ENCODE measurements around the gene UBE2I. TPM values are rescaled to one million over a fixed set of nuclear protein-coding genes. Genes with fewer than 3 reads are reported as not detected.

UBE2I gene
- total RNA-seq, 1 donor from 2014 or later: 170 TPM

- Mint-ChIP-seq H3K9me3 (no peaks in the 10 kb centered on the region), H3K27ac (no peak overlapping the region), H3K4me3 (no peak overlapping the region), H3K36me3 (no peaks in the 10 kb centered on the region), H3K27me3 (peaks cover 30% of the 10 kb centered on the region), H3K4me1 (ENCODE audit: unreplicated experiment) (peaks cover 10% of the 10 kb centered on the region)
- no peak for DNase-seq (ENCODE audit: extremely low spot score, unreplicated experiment)
- TF ChIP-seq CTCF (conservative IDR thresholded peaks at IDR 0.05): no peak
Observed at GRCh38 chr16:1299012-1299867, 10.2 kb upstream of the UBE2I start.

GRCh38 chr16:1299868-1300203 is 9.6 kb upstream of the UBE2I start:
- TF ChIP-seq CTCF (conservative IDR thresholded peaks at IDR 0.05): no peak
- H3K4me1 Mint-ChIP-seq (ENCODE audit: unreplicated experiment): peaks cover 10% of the 10 kb centered on the region
- H3K27me3 Mint-ChIP-seq: peaks cover 27% of the 10 kb centered on the region
- no peak overlapping the region for H3K4me3 Mint-ChIP-seq
- no peak overlapping the region for H3K27ac Mint-ChIP-seq
- no peaks in the 10 kb centered on the region for H3K9me3 Mint-ChIP-seq
- DNase-seq (ENCODE audit: extremely low spot score, unreplicated experiment): no peak
- no peaks in the 10 kb centered on the region for H3K36me3 Mint-ChIP-seq

- H3K27me3 Mint-ChIP-seq: peaks cover 24% of the 10 kb centered on the region
- no peak overlapping the region for H3K4me3 Mint-ChIP-seq
- peak; percentile 90 for TF ChIP-seq CTCF (conservative IDR thresholded peaks at IDR 0.05)
- no peak overlapping the region for H3K27ac Mint-ChIP-seq
- H3K4me1 Mint-ChIP-seq (ENCODE audit: unreplicated experiment): peaks cover 10% of the 10 kb centered on the region
- no peak for DNase-seq (ENCODE audit: extremely low spot score, unreplicated experiment)
- H3K36me3 Mint-ChIP-seq: no peaks in the 10 kb centered on the region
- H3K9me3 Mint-ChIP-seq: no peaks in the 10 kb centered on the region
Observed at GRCh38 chr16:1300664-1301476, 8.6 kb upstream of the UBE2I start.

GRCh38 chr16:1301562-1301961 is 7.9 kb upstream of the UBE2I start:
- DNase-seq (ENCODE audit: extremely low spot score, unreplicated experiment): no peak
- H3K27me3 Mint-ChIP-seq: peaks cover 24% of the 10 kb centered on the region
- H3K36me3 Mint-ChIP-seq: no peaks in the 10 kb centered on the region
- no peak overlapping the region for H3K27ac Mint-ChIP-seq
- no peaks in the 10 kb centered on the region for H3K9me3 Mint-ChIP-seq
- H3K4me1 Mint-ChIP-seq (ENCODE audit: unreplicated experiment): peaks cover 10% of the 10 kb centered on the region
- no peak overlapping the region for H3K4me3 Mint-ChIP-seq
- TF ChIP-seq CTCF (conservative IDR thresholded peaks at IDR 0.05): no peak

GRCh38 chr16:1305823-1306222 is 3.6 kb upstream of the UBE2I start:
- DNase-seq (ENCODE audit: extremely low spot score, unreplicated experiment): no peak
- Mint-ChIP-seq H3K36me3 (peaks cover 4% of the 10 kb centered on the region), H3K9me3 (no peaks in the 10 kb centered on the region), H3K27ac (peak overlapping the region; percentile 56), H3K4me1 (ENCODE audit: unreplicated experiment) (no peaks in the 10 kb centered on the region), H3K4me3 (no peak overlapping the region), H3K27me3 (peaks cover 4% of the 10 kb centered on the region)
- TF ChIP-seq CTCF (conservative IDR thresholded peaks at IDR 0.05): no peak
